K562 (cell line): ENCODE results near the gene C17orf114.

Experiments used
- ATAC-seq: fragments of 200-7000 bp; cut with Tn5 transposase; 3 replicates; pipeline ENCODE4 v1.9.1; 2020; ENCODE audit warnings: moderate library complexity
- BruUV-seq: library from RNA; stranded (reverse); fragments of 400-500 nt; replicated peaks from 2 replicates; lab custom pipeline; 2021; lab: Mats Ljungman, UMichigan
- CTCF ChIA-PET: fragments of 300-600 bp; formaldehyde crosslinking; extraction: SDS; loops from one replicate; lab custom pipeline; 2021; ENCODE audit warnings: low intra/inter-chr PET ratio; lab: Yijun Ruan, JAX
- POLR2A ChIA-PET: fragments of 300-600, 350-650 bp; sonication (Branson Sonifier 250); formaldehyde crosslinking; extraction: SDS; loops from one replicate; lab custom pipeline; 2021; ENCODE audit warnings: antibody characterized with exemption, inconsistent platforms; lab: Yijun Ruan, JAX
- DNase-seq, 4 experiments: peaks; one replicate each; pipeline versions ENCODE4 v3.0.0 to v3.0.0-alpha.2; 2011 to 2018; ENCODE audit warnings: low spot score in 3 of 4, mixed read lengths in 3 of 4; ENCODE audit errors: extremely low read depth in 1 of 4
- FAIRE-seq: peaks from 2 replicates; lab custom pipeline; 2011; peaks lifted over from hg19 to GRCh38; lab: Jason Lieb, UNC
- H2AFZ ChIP-seq: 2 replicates; pipeline ENCODE4 v1.6.0; 2011; ENCODE audit warnings: low read depth, low read length, control low read depth, inconsistent platforms
- H3K27ac ChIP-seq: fragments of 200-600 bp; 3 replicates; pipeline ENCODE4 v1.8.0; 2011; ENCODE audit warnings: low read depth, mild to moderate bottlenecking, control low read depth, inconsistent platforms, low read length, moderate library complexity, mixed read lengths; ENCODE audit errors: extremely low read depth
- H3K27me3 ChIP-seq, 2 experiments: fragments of 300-600 bp in 1 of 2; 2 replicates in 1 of 2; 3 replicates in 1 of 2; pipeline versions ENCODE4 v1.6.0 to v1.8.0; 2011; ENCODE audit warnings: inconsistent platforms in 2 of 2, low read length in 2 of 2, mild to moderate bottlenecking in 1 of 2, mixed read lengths in 1 of 2, moderate library complexity in 1 of 2; ENCODE audit not compliant: control insufficient read depth in 2 of 2, insufficient read depth in 2 of 2
- H3K36me3 ChIP-seq: fragments of 300-600 bp; 3 replicates; pipeline ENCODE4 v1.8.0; 2011; ENCODE audit warnings: mild to moderate bottlenecking, low read length, inconsistent platforms; ENCODE audit not compliant: control insufficient read depth, insufficient read depth
- H3K4me1 ChIP-seq, 2 experiments: fragments of 200-600 bp in 1 of 2; replicated peaks in 1 of 2; 2 replicates in 1 of 2; 3 replicates in 1 of 2; pipeline versions ENCODE4 v1.5.1 to v1.8.0; 2011; ENCODE audit warnings: inconsistent platforms in 2 of 2, low read length in 2 of 2, mild to moderate bottlenecking in 1 of 2, mixed read lengths in 1 of 2, moderate library complexity in 1 of 2; ENCODE audit not compliant: control insufficient read depth in 2 of 2, insufficient read depth in 2 of 2
- H3K4me2 ChIP-seq: 2 replicates; pipeline ENCODE4 v1.6.1; 2011; ENCODE audit warnings: low read length, control low read depth, inconsistent platforms, mixed read lengths; ENCODE audit not compliant: insufficient read depth
- H3K4me3 ChIP-seq: fragments of 200-600 bp; sonication (generic), shearing (Covaris generic); 2 replicates; pipeline ENCODE4 v1.5.1; 2016; ENCODE audit warnings: control low read depth, inconsistent platforms
- H3K79me2 ChIP-seq: fragments of 200-600 bp; 3 replicates; pipeline ENCODE4 v1.8.0; 2011; ENCODE audit warnings: low read length, inconsistent platforms; ENCODE audit not compliant: control insufficient read depth, insufficient read depth
- H3K9ac ChIP-seq, 2 experiments: 2 replicates each; pipeline versions ENCODE4 v1.6.0 to v1.6.1; 2011; ENCODE audit warnings: low read depth in 2 of 2, low read length in 2 of 2, control low read depth in 1 of 2, inconsistent platforms in 1 of 2, mild to moderate bottlenecking in 1 of 2, mixed read lengths in 1 of 2; ENCODE audit not compliant: insufficient read depth in 1 of 2
- H3K9me1 ChIP-seq: one replicate; pipeline ENCODE4 v1.6.0; 2011; ENCODE audit warnings: inconsistent platforms, mild to moderate bottlenecking, low read length, moderate library complexity; ENCODE audit not compliant: control insufficient read depth, insufficient read depth
- H3K9me3 ChIP-seq: replicated peaks from 2 replicates; pipeline ENCODE4 v1.5.1; 2011; ENCODE audit warnings: low read depth, low read length, inconsistent platforms; ENCODE audit not compliant: control insufficient read depth, insufficient read depth
- H4K20me1 ChIP-seq: replicated peaks from 2 replicates; pipeline ENCODE4 v1.6.1; 2011; ENCODE audit warnings: low read length, inconsistent platforms, mixed read lengths; ENCODE audit not compliant: control insufficient read depth, insufficient read depth
- CREBBP ChIP-seq: IDR thresholded peaks from one replicate; pipeline ENCODE4 v1.6.1; 2012; ENCODE audit warnings: low read depth, mild to moderate bottlenecking, control low read depth, inconsistent platforms, low read length
- ESRRB ChIP-seq: fragments of 250-450 bp; sonication (Bioruptor Pico); IDR thresholded peaks from 2 replicates; pipeline ENCODE4 v1.5.0; 2020; ENCODE audit warnings: mild to moderate bottlenecking, moderate library complexity, borderline replicate concordance
- JUND ChIP-seq, 2 experiments: IDR thresholded peaks; 2 replicates in 1 of 2; 3 replicates in 1 of 2; pipeline ENCODE4 v1.6.1; 2011; ENCODE audit warnings: borderline replicate concordance in 2 of 2, low read depth in 2 of 2, low read length in 2 of 2, improper control_type of control experiment in 1 of 2, missing biosample characterization in 1 of 2, missing genetic modification characterization in 1 of 2, missing genetic modification reagents in 1 of 2
- MED1 ChIP-seq: sonication (generic); formaldehyde crosslinking; IDR thresholded peaks from 2 replicates; pipeline ENCODE4 v1.8.1; 2023; ENCODE audit warnings: missing genetic modification reagents, borderline replicate concordance
- MTA3 ChIP-seq: fragments of 450-650 bp; formaldehyde crosslinking; IDR thresholded peaks from 2 replicates; pipeline ENCODE4 v1.6.1; 2017; ENCODE audit warnings: mild to moderate bottlenecking, borderline replicate concordance
- NR3C1 ChIP-seq: sonication (generic); formaldehyde crosslinking; IDR thresholded peaks from 2 replicates; pipeline ENCODE4 v1.8.1; 2022; ENCODE audit warnings: missing genetic modification reagents
- PML ChIP-seq: IDR thresholded peaks from 2 replicates; pipeline ENCODE4 v1.6.1; 2012; ENCODE audit warnings: low read length, inconsistent platforms
- PURB ChIP-seq: sonication (generic); formaldehyde crosslinking; IDR thresholded peaks from 2 replicates; pipeline ENCODE4 v1.9.0; 2021; ENCODE audit warnings: low read depth, mild to moderate bottlenecking, missing genetic modification reagents
- SMARCC2 ChIP-seq: fragments of 450-650 bp; IDR thresholded peaks from 2 replicates; pipeline ENCODE4 v1.6.1; 2017; ENCODE audit warnings: antibody characterized with exemption, moderate library complexity, mild to moderate bottlenecking, low read depth
- TSC22D4 ChIP-seq: fragments of 450-650 bp; IDR thresholded peaks from 2 replicates; pipeline ENCODE4 v1.6.1; 2016; ENCODE audit warnings: missing genetic modification characterization, missing biosample characterization, control low read depth
- ZBTB1 ChIP-seq: sonication (generic); formaldehyde crosslinking; IDR thresholded peaks from 2 replicates; pipeline ENCODE4 v1.8.1; 2023; ENCODE audit warnings: missing genetic modification reagents, low read depth, mild to moderate bottlenecking, borderline replicate concordance
- ZNF165 ChIP-seq: fragments of 250-450 bp; sonication (Bioruptor Pico); IDR thresholded peaks from 2 replicates; pipeline ENCODE4 v1.4.0; 2020; ENCODE audit warnings: borderline replicate concordance
- ZNF232 ChIP-seq: sonication (generic); formaldehyde crosslinking; IDR thresholded peaks from 2 replicates; pipeline ENCODE4 v1.8.0; 2022; ENCODE audit warnings: mild to moderate bottlenecking, missing genetic modification reagents
- ZSCAN32 ChIP-seq: fragments of 450-650 bp; formaldehyde crosslinking; IDR thresholded peaks from 2 replicates; pipeline ENCODE4 v1.4.0; 2020; ENCODE audit warnings: mild to moderate bottlenecking, moderate library complexity
- WGBS: fragments of 100-300 bp; shearing (Covaris generic); methylation state at CpG from one replicate; pipeline ENCODE4 v1.1.6; 2016; ENCODE audit warnings: low coverage, mixed read lengths; ENCODE audit not compliant: insufficient coverage; ENCODE audit errors: missing lambda C conversion rate; 5-methylcytosine and 5-hydroxymethylcytosine counted together
- in situ Hi-C: fragments of 300-500 bp; cut with MboI; formaldehyde crosslinking; loops from 4 replicates; pipeline ENCODE4 v1.15.0; 2018; ENCODE audit warnings: inconsistent platforms, mixed read lengths
- intact Hi-C: fragments of 100-400 bp; cut with micrococcal nuclease; formaldehyde crosslinking; loops from 2 replicates; pipeline ENCODE4 v1.14.2; 2022
- TF ChIP-seq, protein P1 (sequence below): fragments of 250-450 bp; sonication (Bioruptor Pico); IDR thresholded peaks from 2 replicates; pipeline ENCODE4 v1.5.1; 2021; ENCODE audit warnings: mild to moderate bottlenecking
- TF ChIP-seq, protein P2 (sequence below), 2 experiments: fragments of 450-650 bp; conservative IDR thresholded peaks; 2 replicates each; pipeline ENCODE4 v1.6.1; 2017; ENCODE audit warnings: mild to moderate bottlenecking in 2 of 2, moderate library complexity in 2 of 2

Gene C17orf114

DNA sequence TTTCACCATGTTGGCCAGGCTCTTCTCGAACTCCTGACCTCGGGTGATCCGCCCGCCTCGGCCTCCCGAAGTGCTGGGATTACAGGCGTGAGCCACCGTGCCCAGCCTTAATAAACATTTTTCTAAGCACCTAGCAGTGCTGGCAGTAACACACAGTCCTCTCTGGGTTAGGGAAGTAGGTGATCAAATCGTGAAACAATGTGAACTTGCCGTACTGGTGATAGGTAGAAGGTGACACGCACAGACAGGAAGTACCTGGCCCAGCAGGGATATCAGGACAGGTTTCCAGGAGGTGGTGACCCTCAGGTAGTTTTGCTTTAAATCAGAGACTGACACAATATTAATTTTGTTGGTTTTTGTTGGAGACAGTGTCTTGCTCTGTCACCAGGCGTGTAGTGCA is 9.3 kb upstream of the C17orf114 start:
- ATAC-seq: no peak
- no peaks in the 10 kb centered on the region for H3K9me1 ChIP-seq
- no peak overlapping the region for H3K27ac ChIP-seq
- no peaks in the 10 kb centered on the region for H3K27me3 ChIP-seq
- intact Hi-C loops (no loop called here), in situ Hi-C loops (no loop called here)
- TF ChIP-seq MED1 (CRISPR knock-in tag) (no peak), CREBBP (no peak), ZSCAN32 (CRISPR knock-in tag) (no peak), ZNF165 (CRISPR knock-in tag) (no peak), SMARCC2 (no peak), PURB (no peak), MTA3 (no peak), PML (no peak), NR3C1 (CRISPR knock-in tag) (no peak), JUND (IDR thresholded peaks at IDR 0.05; ENCODE audit: borderline replicate concordance, low read depth, low read length) (no peak), JUND (tag; IDR thresholded peaks at IDR 0.05; ENCODE audit: borderline replicate concordance, low read depth, low read length) (no peak), ZNF232 (no peak), ZBTB1 (CRISPR knock-in tag) (no peak), TSC22D4 (tag) (no peak), ESRRB (CRISPR knock-in tag) (no peak)
- TF ChIP-seq, protein P1, sequence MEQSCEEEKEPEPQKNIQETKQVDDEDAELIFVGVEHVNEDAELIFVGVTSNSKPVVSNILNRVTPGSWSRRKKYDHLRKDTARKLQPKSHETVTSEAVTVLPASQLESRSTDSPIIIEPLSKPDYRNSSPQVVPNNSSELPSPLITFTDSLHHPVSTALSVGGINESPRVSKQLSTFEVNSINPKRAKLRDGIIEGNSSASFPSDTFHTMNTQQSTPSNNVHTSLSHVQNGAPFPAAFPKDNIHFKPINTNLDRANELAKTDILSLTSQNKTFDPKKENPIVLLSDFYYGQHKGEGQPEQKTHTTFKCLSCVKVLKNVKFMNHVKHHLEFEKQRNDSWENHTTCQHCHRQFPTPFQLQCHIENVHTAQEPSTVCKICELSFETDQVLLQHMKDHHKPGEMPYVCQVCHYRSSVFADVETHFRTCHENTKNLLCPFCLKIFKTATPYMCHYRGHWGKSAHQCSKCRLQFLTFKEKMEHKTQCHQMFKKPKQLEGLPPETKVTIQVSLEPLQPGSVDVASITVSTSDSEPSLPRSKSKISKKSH (CRISPR knock-in tag): no peak
- TF ChIP-seq, protein P2, sequence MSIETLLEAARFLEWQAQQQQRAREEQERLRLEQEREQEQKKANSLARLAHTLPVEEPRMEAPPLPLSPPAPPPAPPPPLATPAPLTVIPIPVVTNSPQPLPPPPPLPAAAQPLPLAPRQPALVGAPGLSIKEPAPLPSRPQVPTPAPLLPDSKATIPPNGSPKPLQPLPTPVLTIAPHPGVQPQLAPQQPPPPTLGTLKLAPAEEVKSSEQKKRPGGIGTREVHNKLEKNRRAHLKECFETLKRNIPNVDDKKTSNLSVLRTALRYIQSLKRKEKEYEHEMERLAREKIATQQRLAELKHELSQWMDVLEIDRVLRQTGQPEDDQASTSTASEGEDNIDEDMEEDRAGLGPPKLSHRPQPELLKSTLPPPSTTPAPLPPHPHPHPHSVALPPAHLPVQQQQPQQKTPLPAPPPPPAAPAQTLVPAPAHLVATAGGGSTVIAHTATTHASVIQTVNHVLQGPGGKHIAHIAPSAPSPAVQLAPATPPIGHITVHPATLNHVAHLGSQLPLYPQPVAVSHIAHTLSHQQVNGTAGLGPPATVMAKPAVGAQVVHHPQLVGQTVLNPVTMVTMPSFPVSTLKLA (conservative IDR thresholded peaks at IDR 0.05): no peak
- ChIA-PET CTCF (no interaction called here), POLR2A (no interaction called here)
- DNase-seq: no peak
- FAIRE-seq: no peak
- H2AFZ ChIP-seq: no peak overlapping the region
- WGBS: 79% methylated on average over 12 of the region's 12 CpGs
- H3K4me1 ChIP-seq: peaks cover 0 to 20% of the 10 kb centered on the region in 2 experiments; a peak in 3 of 5 replicates
- no peak overlapping the region for H3K4me3 ChIP-seq
- H3K36me3 ChIP-seq: no peaks in the 10 kb centered on the region
- H3K4me2 ChIP-seq: no peak overlapping the region
- BruUV-seq: no TSS peak
- no peaks in the 10 kb centered on the region; the same call in 1 of the 2 replicates for H4K20me1 ChIP-seq
- H3K9ac ChIP-seq: no peak overlapping the region
- H3K9me3 ChIP-seq: no peaks in the 10 kb centered on the region
- no peaks in the 10 kb centered on the region for H3K79me2 ChIP-seq
